Measurements from ENCODE around the gene CLEC3B. TPM values are rescaled to one million over a fixed set of nuclear protein-coding genes. Genes with fewer than 3 reads are reported as not detected.

Gene CLEC3B
- total and polyA plus RNA-seq, 8 donors, result 16.7 to 199 (median 27.5) TPM; not detected in 2

DNA sequence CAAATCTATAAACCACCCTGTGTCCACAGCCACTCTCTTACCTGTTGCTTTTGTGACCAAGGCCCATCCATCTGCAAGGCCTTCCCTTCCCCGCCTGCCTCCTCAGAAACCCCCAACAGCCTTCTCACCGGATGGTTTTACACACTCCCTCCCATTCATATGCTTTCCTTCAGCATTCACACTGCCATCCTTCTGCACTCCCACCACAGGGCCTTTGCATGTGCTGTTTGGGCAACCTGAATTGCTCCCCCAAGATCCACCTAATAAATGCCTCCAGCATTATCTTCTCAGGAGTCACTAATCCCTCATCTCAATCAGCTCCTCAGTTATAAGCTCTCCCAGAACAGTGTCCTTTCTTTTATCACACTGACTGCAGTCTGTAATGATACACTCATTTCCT lies 6.0 kb downstream of the CLEC3B start:
- peaks cover 17 to 48% (median 34%) of the 10 kb centered on the region in 4 donors for H3K4me1 ChIP-seq
- H3K4me3 ChIP-seq, result no peak overlapping the region
- H3K9me3 ChIP-seq, result no peaks in the 10 kb centered on the region
- 89 to 98% (median 92%) methylated on average over 2 of the region's 2 CpGs for WGBS, 5 donors
- peaks cover 0 to 8% (median 0%) of the 10 kb centered on the region in 3 donors for H3K27me3 ChIP-seq
- TF ChIP-seq EP300 (IDR thresholded peaks at IDR 0.05) (no peak), CTCF (IDR thresholded peaks at IDR 0.05) (no peak), POLR2AphosphoS5 (IDR thresholded peaks at IDR 0.05) (no peak), POLR2A (IDR thresholded peaks at IDR 0.05) (no peak)
- no peak for DNase-seq
- intact Hi-C loops (cut with DNase I; ENCODE audit: low total_unique reads), result loop anchor here (10.0 kb wide), 1 partner anchor 463 kb away; no protein-coding TSS in a partner anchor
- no peak overlapping the region for H3K27ac ChIP-seq
- H3K36me3 ChIP-seq, result no peaks in the 10 kb centered on the region

- intact Hi-C loops (cut with DNase I; ENCODE audit: low total_unique reads), result loop anchor here (10.0 kb wide), 1 partner anchor 461 kb away; no protein-coding TSS in a partner anchor
- TF ChIP-seq CTCF (IDR thresholded peaks at IDR 0.05) (no peak), EP300 (IDR thresholded peaks at IDR 0.05) (no peak), POLR2AphosphoS5 (IDR thresholded peaks at IDR 0.05) (no peak), POLR2A (IDR thresholded peaks at IDR 0.05) (no peak)
- Histone ChIP-seq H3K27ac (peak overlapping the region in 3 of 5 donors; percentile 4 to 71 (median 71)), H3K9me3 (no peaks in the 10 kb centered on the region), H3K4me3 (no peak overlapping the region), H3K36me3 (no peaks in the 10 kb centered on the region), H3K27me3 (peaks cover 0 to 8% (median 0%) of the 10 kb centered on the region in 3 donors), H3K4me1 (peaks cover 17 to 46% (median 36%) of the 10 kb centered on the region in 4 donors)
- 69 to 94% (median 83%) methylated on average over 6 of the region's 6 CpGs for WGBS, 5 donors
- DNase-seq, result no peak
These were observed 7.7 kb downstream of the CLEC3B start for GRCh38 chr3:45033791-45034190.

GRCh38 chr3:45034612-45035252 lies 8.6 kb downstream of the CLEC3B start:
- Histone ChIP-seq H3K9me3 (no peaks in the 10 kb centered on the region), H3K27me3 (peaks cover 0 to 8% (median 0%) of the 10 kb centered on the region in 3 donors), H3K27ac (peak overlapping the region in 4 of 5 donors; percentile 20 to 71 (median 70)), H3K4me3 (no peak overlapping the region), H3K4me1 (peaks cover 17 to 45% (median 32%) of the 10 kb centered on the region in 4 donors), H3K36me3 (no peaks in the 10 kb centered on the region)
- WGBS, 5 donors, result 68 to 75% (median 72%) methylated on average over 3 of the region's 3 CpGs
- DNase-seq, result peak; percentile 41 to 43
- intact Hi-C loops (cut with DNase I; ENCODE audit: low total_unique reads), result loop anchor here (10.0 kb wide), 1 partner anchor 460 kb away; no protein-coding TSS in a partner anchor
- TF ChIP-seq EP300 (IDR thresholded peaks at IDR 0.05) (no peak), POLR2A (IDR thresholded peaks at IDR 0.05) (no peak), CTCF (IDR thresholded peaks at IDR 0.05) (no peak), POLR2AphosphoS5 (IDR thresholded peaks at IDR 0.05) (no peak)

DNA sequence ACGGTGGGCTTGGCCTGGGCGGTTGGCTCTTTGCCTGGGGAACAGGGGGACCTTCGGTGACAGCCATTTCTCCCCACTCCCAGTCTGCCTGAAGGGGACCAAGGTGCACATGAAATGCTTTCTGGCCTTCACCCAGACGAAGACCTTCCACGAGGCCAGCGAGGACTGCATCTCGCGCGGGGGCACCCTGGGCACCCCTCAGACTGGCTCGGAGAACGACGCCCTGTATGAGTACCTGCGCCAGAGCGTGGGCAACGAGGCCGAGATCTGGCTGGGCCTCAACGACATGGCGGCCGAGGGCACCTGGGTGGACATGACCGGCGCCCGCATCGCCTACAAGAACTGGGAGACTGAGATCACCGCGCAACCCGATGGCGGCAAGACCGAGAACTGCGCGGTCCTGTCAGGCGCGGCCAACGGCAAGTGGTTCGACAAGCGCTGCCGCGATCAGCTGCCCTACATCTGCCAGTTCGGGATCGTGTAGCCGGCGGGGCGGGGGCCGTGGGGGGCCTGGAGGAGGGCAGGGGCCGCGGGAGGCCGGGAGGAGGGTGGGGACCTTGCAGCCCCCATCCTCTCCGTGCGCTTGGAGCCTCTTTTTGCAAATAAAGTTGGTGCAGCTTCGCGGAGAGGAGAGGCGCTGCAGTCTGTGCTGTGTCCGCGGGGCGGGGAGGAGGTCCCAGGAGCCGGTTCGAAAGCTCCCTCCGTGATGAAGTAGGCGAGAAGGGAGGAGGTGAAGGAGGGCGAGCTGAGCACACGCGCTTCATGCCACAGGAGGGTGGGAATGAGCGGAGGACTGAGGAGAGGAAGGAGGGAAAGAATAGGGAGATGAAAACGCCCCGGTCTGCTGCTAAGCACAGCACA lies 9.6 kb downstream of the CLEC3B start:
- intact Hi-C loops (cut with DNase I; ENCODE audit: low total_unique reads), result loop anchor here (10.0 kb wide), 1 partner anchor 459 kb away; no protein-coding TSS in a partner anchor
- no peaks in the 10 kb centered on the region for H3K9me3 ChIP-seq
- H3K27ac ChIP-seq, result peak overlapping the region in 4 of 5 donors; percentile 20 to 71 (median 70)

More for the DNA sequence above, 9.6 kb downstream of the CLEC3B start:
- H3K27me3 ChIP-seq, result peaks cover 0 to 8% (median 0%) of the 10 kb centered on the region in 3 donors
- peaks cover 17 to 43% (median 33%) of the 10 kb centered on the region in 4 donors for H3K4me1 ChIP-seq
- peak overlapping the region; percentile 35 to 49 (median 36) for H3K4me3 ChIP-seq
- WGBS, 5 donors, result 22 to 34% (median 29%) methylated on average over 25 to 64 of the region's 64 CpGs
- H3K36me3 ChIP-seq, result no peaks in the 10 kb centered on the region
- DNase-seq, result peak in 1 of 2 donors; percentile 72
- TF ChIP-seq EP300 (IDR thresholded peaks at IDR 0.05) (no peak), POLR2A (IDR thresholded peaks at IDR 0.05) (no peak), CTCF (IDR thresholded peaks at IDR 0.05) (no peak), POLR2AphosphoS5 (IDR thresholded peaks at IDR 0.05) (no peak)
